ENCODE data around the gene OSBPL7. TPM values are rescaled to one million over a fixed set of nuclear protein-coding genes. Genes with fewer than 3 reads are reported as not detected.

Gene OSBPL7
- 28.0 TPM for total RNA-seq (ENCODE audit: unreplicated experiment)
- long read RNA-seq, partial matches to known transcripts, result 2 of 3 reads
- long read RNA-seq, other reads (novel, unspliced or antisense), result 1 of 3 reads

DNA sequence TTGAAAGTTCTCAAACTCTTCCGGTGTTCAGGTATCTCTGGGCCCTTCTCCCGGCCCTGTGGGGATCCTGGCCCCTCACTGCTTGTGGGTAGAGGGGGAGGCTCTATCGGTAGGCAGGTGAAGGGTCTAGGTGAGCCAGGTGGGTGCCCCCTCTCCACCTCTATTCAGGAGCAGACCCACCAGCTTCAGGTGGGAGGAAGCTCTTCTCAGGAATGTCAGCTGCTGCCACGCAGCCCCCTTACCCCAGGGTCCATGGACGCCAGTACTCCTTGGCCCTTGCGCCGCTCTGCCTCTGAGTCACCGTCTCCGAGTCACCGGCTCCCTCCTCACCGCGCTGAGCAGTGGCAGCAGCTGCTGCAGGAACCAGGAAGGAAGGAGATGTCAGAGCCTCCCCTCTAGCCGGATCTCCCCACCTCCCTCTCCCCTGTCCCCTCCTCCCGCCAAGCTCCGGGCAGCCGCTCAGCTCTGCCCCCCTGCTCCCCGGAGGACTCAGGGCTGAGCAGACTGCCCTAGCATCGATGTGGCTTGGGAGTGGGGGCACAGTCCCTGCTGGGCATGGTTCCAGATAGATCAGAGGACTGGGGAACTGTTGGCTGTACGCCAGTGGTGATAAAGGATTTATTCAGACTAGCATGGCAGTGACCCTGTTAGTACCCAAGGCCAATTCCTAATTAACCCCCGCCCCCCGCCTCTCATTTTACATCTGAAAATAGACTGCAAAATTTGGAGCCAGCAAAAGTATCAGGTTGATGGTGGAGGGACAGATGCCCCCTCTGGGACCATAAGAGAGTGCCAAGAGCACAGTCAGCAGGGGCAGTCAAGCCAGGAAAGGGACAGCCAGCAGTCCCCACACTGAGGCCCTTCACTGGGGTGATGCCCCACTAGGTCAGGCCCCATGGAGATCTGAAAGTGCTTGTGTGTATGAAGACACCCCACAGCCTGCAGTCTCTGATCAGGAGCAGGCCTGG lies at the start of gene OSBPL7:
Gene OSBPL7 (minus strand): TSS at position 371 of the 968 bp plus-strand sequence. CDS start 1,516 bp downstream, outside the sequence.
- Mint-ChIP-seq H3K4me3 (ENCODE audit: unreplicated experiment) (peak within 1 kb of the TSS; percentile 95), H3K4me1 (ENCODE audit: unreplicated experiment) (peaks cover 10% of the 10 kb centered on the region), H3K9me3 (ENCODE audit: unreplicated experiment) (no peaks in the 10 kb centered on the region), H3K27me3 (ENCODE audit: unreplicated experiment) (peaks cover 4% of the 10 kb centered on the region), H3K36me3 (ENCODE audit: low read depth, unreplicated experiment) (peaks cover 26% of the 10 kb centered on the region), H3K27ac (ENCODE audit: unreplicated experiment) (no peak within 1 kb of the TSS)
- peak; percentile 59 for DNase-seq (ENCODE audit: low spot score)
- TF ChIP-seq, protein P1, sequence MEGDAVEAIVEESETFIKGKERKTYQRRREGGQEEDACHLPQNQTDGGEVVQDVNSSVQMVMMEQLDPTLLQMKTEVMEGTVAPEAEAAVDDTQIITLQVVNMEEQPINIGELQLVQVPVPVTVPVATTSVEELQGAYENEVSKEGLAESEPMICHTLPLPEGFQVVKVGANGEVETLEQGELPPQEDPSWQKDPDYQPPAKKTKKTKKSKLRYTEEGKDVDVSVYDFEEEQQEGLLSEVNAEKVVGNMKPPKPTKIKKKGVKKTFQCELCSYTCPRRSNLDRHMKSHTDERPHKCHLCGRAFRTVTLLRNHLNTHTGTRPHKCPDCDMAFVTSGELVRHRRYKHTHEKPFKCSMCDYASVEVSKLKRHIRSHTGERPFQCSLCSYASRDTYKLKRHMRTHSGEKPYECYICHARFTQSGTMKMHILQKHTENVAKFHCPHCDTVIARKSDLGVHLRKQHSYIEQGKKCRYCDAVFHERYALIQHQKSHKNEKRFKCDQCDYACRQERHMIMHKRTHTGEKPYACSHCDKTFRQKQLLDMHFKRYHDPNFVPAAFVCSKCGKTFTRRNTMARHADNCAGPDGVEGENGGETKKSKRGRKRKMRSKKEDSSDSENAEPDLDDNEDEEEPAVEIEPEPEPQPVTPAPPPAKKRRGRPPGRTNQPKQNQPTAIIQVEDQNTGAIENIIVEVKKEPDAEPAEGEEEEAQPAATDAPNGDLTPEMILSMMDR (IDR thresholded peaks at IDR 0.05; ENCODE audit: unreplicated experiment), result no peak

GRCh38 chr17:47871048-47871447 lies 49.5 kb upstream of the OSBPL7 start:
- TF ChIP-seq, protein P1 (IDR thresholded peaks at IDR 0.05; ENCODE audit: unreplicated experiment), result no peak
- DNase-seq (ENCODE audit: low spot score), result no peak
- Mint-ChIP-seq H3K27me3 (ENCODE audit: unreplicated experiment) (peaks cover 8% of the 10 kb centered on the region), H3K27ac (ENCODE audit: unreplicated experiment) (no peak overlapping the region), H3K36me3 (ENCODE audit: low read depth, unreplicated experiment) (peaks cover 4% of the 10 kb centered on the region), H3K9me3 (ENCODE audit: unreplicated experiment) (no peaks in the 10 kb centered on the region), H3K4me1 (ENCODE audit: unreplicated experiment) (peaks cover 28% of the 10 kb centered on the region), H3K4me3 (ENCODE audit: unreplicated experiment) (no peak overlapping the region)

GRCh38 chr17:47870056-47870455 lies 48.5 kb upstream of the OSBPL7 start:
- Mint-ChIP-seq H3K27ac (ENCODE audit: unreplicated experiment) (no peak overlapping the region), H3K4me1 (ENCODE audit: unreplicated experiment) (peaks cover 24% of the 10 kb centered on the region), H3K9me3 (ENCODE audit: unreplicated experiment) (no peaks in the 10 kb centered on the region), H3K27me3 (ENCODE audit: unreplicated experiment) (peaks cover 12% of the 10 kb centered on the region), H3K36me3 (ENCODE audit: low read depth, unreplicated experiment) (no peaks in the 10 kb centered on the region), H3K4me3 (ENCODE audit: unreplicated experiment) (no peak overlapping the region)
- TF ChIP-seq, protein P1 (IDR thresholded peaks at IDR 0.05; ENCODE audit: unreplicated experiment), result no peak
- no peak for DNase-seq (ENCODE audit: low spot score)

GRCh38 chr17:47869114-47869513 lies 47.5 kb upstream of the OSBPL7 start:
- TF ChIP-seq, protein P1 (IDR thresholded peaks at IDR 0.05; ENCODE audit: unreplicated experiment), result no peak
- H3K4me1 Mint-ChIP-seq (ENCODE audit: unreplicated experiment), result peaks cover 21% of the 10 kb centered on the region

More at GRCh38 chr17:47869114-47869513, 47.5 kb upstream of the OSBPL7 start:
- no peak overlapping the region for H3K4me3 Mint-ChIP-seq (ENCODE audit: unreplicated experiment)
- H3K36me3 Mint-ChIP-seq (ENCODE audit: low read depth, unreplicated experiment), result no peaks in the 10 kb centered on the region
- H3K9me3 Mint-ChIP-seq (ENCODE audit: unreplicated experiment), result no peaks in the 10 kb centered on the region
- no peak for DNase-seq (ENCODE audit: low spot score)
- no peak overlapping the region for H3K27ac Mint-ChIP-seq (ENCODE audit: unreplicated experiment)
- peaks cover 12% of the 10 kb centered on the region for H3K27me3 Mint-ChIP-seq (ENCODE audit: unreplicated experiment)

Measured in endothelial cell (in vitro differentiated cells).